GM12878 (cell line): Measurements from ENCODE around the gene DDAH1. TPM values are rescaled to one million over a fixed set of nuclear protein-coding genes. Genes with fewer than 3 reads are reported as not detected.

Source experiments
- ATAC-seq: fragments of 200-7000 bp; cut with Tn5 transposase; 3 replicates; pipeline ENCODE4 v1.9.1; 2020; ENCODE audit warnings: mild to moderate bottlenecking, moderate library complexity
- BruUV-seq: library from RNA; stranded (reverse); fragments of 400-500 nt; replicated peaks from 2 replicates; lab custom pipeline; 2021; lab: Mats Ljungman, UMichigan
- CTCF ChIA-PET: fragments of 300-600 bp; sonication (Branson Sonifier 250); formaldehyde crosslinking; extraction: SDS; loops from one replicate; lab custom pipeline; 2021; ENCODE audit warnings: inconsistent platforms; lab: Yijun Ruan, JAX
- POLR2A ChIA-PET: fragments of 350-600 bp; formaldehyde crosslinking; extraction: SDS; loops from one replicate; lab custom pipeline; 2021; ENCODE audit warnings: inconsistent platforms; lab: Charles Lee
- RAD21 ChIA-PET: fragments of 300-600 bp; sonication (Branson Sonifier 250); formaldehyde crosslinking; loops from one replicate; lab custom pipeline; 2023; ENCODE audit warnings: antibody characterized with exemption; ENCODE audit not compliant: unreplicated experiment; lab: Charles Lee
- SMC1A ChIA-PET: fragments of 300-600 bp; sonication (Branson Sonifier 250); formaldehyde crosslinking; loops from one replicate; lab custom pipeline; 2023; ENCODE audit not compliant: unreplicated experiment, uncharacterized antibody; lab: Charles Lee
- DNase-seq: peaks from one replicate; pipeline ENCODE4 v3.0.0-alpha.2; 2011; ENCODE audit warnings: low read depth, low spot score
- FAIRE-seq: peaks from 3 replicates; lab custom pipeline; 2011; peaks lifted over from hg19 to GRCh38; lab: Jason Lieb, UNC
- H2AFZ ChIP-seq: 2 replicates; pipeline ENCODE4 v1.6.0; 2011; ENCODE audit warnings: low read depth, low read length, control low read depth; ENCODE audit not compliant: control insufficient read depth
- H3K27ac ChIP-seq: 2 replicates; pipeline ENCODE4 v1.5.1; 2011; ENCODE audit warnings: control low read depth; ENCODE audit not compliant: control insufficient read depth, insufficient read depth
- H3K27me3 ChIP-seq, 2 experiments: replicated peaks in 1 of 2; 2 replicates each; pipeline versions ENCODE4 v1.6.0 to v1.6.1; 2011; ENCODE audit warnings: low read length in 1 of 2; ENCODE audit not compliant: control insufficient read depth in 2 of 2, insufficient read depth in 2 of 2
- H3K36me3 ChIP-seq, 2 experiments: 2 replicates each; pipeline ENCODE4 v1.5.1; 2011; ENCODE audit warnings: low read length in 1 of 2; ENCODE audit not compliant: control insufficient read depth in 2 of 2, insufficient read depth in 2 of 2
- H3K4me1 ChIP-seq: 2 replicates; pipeline ENCODE4 v1.6.1; 2011; ENCODE audit warnings: mild to moderate bottlenecking, low read length, moderate library complexity, mixed read lengths; ENCODE audit not compliant: control insufficient read depth, insufficient read depth
- H3K4me2 ChIP-seq: 2 replicates; pipeline ENCODE4 v1.6.0; 2011; ENCODE audit warnings: control low read depth; ENCODE audit not compliant: control insufficient read depth, insufficient read depth
- H3K4me3 ChIP-seq: fragments of 200-600 bp; sonication (generic); 2 replicates; pipeline ENCODE4 v1.5.1; 2016
- H3K79me2 ChIP-seq: 2 replicates; pipeline ENCODE4 v1.6.0; 2011; ENCODE audit warnings: low read length; ENCODE audit not compliant: control insufficient read depth, insufficient read depth
- H3K9ac ChIP-seq: 2 replicates; pipeline ENCODE4 v1.8.0; 2011; ENCODE audit warnings: low read length, control low read depth, mixed read lengths; ENCODE audit not compliant: control insufficient read depth, insufficient read depth
- H3K9me3 ChIP-seq: replicated peaks from 3 replicates; pipeline ENCODE4 v1.5.1; 2011; ENCODE audit warnings: mild to moderate bottlenecking, low read length; ENCODE audit not compliant: control insufficient read depth, insufficient read depth
- H4K20me1 ChIP-seq: 2 replicates; pipeline ENCODE4 v1.6.0; 2011; ENCODE audit not compliant: control insufficient read depth, insufficient read depth
- EGR1 ChIP-seq, 2 experiments: IDR thresholded peaks; 1 replicate in 1 of 2; 2 replicates in 1 of 2; pipeline ENCODE4 v1.6.1; 2011 to 2012; ENCODE audit warnings: low read depth in 2 of 2, low read length in 2 of 2, borderline replicate concordance in 1 of 2, mild to moderate bottlenecking in 1 of 2, moderate library complexity in 1 of 2
- KAT2A ChIP-seq: conservative IDR thresholded peaks from 2 replicates; pipeline ENCODE4 v1.6.1; 2011; ENCODE audit warnings: low read depth, low read length; ENCODE audit not compliant: control insufficient read depth
- NFXL1 ChIP-seq: fragments of 450-650 bp; IDR thresholded peaks from 2 replicates; pipeline ENCODE4 v1.6.1; 2017; ENCODE audit warnings: antibody characterized with exemption, mild to moderate bottlenecking, borderline replicate concordance
- NR2F1 ChIP-seq: fragments of 450-650 bp; conservative IDR thresholded peaks from 2 replicates; pipeline ENCODE4 v1.6.1; 2017; ENCODE audit warnings: mild to moderate bottlenecking
- POU2F2 ChIP-seq: IDR thresholded peaks from 3 replicates; pipeline ENCODE4 v1.6.1; 2011; ENCODE audit warnings: low read depth, mild to moderate bottlenecking, low read length, borderline replicate concordance
- SMAD5 ChIP-seq: IDR thresholded peaks from 2 replicates; pipeline ENCODE4 v1.6.1; 2016; ENCODE audit warnings: antibody characterized with exemption, low read depth
- TCF3 ChIP-seq: IDR thresholded peaks from 2 replicates; pipeline ENCODE4 v1.6.1; 2012; ENCODE audit warnings: low read depth, mild to moderate bottlenecking, low read length, borderline replicate concordance; ENCODE audit not compliant: insufficient read depth
- WGBS: methylation state at CpG from one replicate; pipeline ENCODE4 v1.1.6; 2016; ENCODE audit warnings: low lambda C conversion rate; ENCODE audit not compliant: insufficient replicate concordance, insufficient coverage; ENCODE audit errors: missing lambda C conversion rate; 5-methylcytosine and 5-hydroxymethylcytosine counted together
- in situ Hi-C: fragments of 300-500 bp; cut with MboI; formaldehyde crosslinking; loops from 9 replicates; pipeline ENCODE4 v1.14.3; 2018; ENCODE audit warnings: mixed read lengths
- intact Hi-C: fragments of 100-400 bp; cut with micrococcal nuclease; formaldehyde crosslinking; loops from one replicate; pipeline ENCODE4 v1.14.2; 2022; ENCODE audit not compliant: unreplicated experiment
- polyA plus RNA-seq, 11 experiments: library from polyadenylated mRNA; depleted of rRNA in 4 of 11; unstranded in 6 of 11; stranded (reverse) in 5 of 11; fragments of >200 nt; fragmentation: Nextera tagmentation in 4 of 11; fragmentation: Illumina TruSeq in 1 of 11; extraction: Ambion mirVana in 4 of 11; extraction: Trizol in 1 of 11; gene quantifications; 1 replicate in 1 of 11; 2 replicates in 10 of 11; pipeline versions ENCODE4 v1.2.1 to v1.2.3, GENCODE V29; 2011 to 2016; ENCODE audit warnings: inconsistent platforms in 2 of 11, missing spikeins in 2 of 11, low read depth in 1 of 11
- total RNA-seq, 4 experiments: library from RNA; depleted of rRNA in 3 of 4; stranded (reverse); fragments of >200 nt in 3 of 4; fragmentation: Illumina TruSeq in 1 of 4; extraction: Trizol in 1 of 4; gene quantifications; 2 replicates each; pipeline versions ENCODE4 v1.2.1 to v1.2.3, GENCODE V29; 2013 to 2021
- TF ChIP-seq, protein P1 (sequence below): IDR thresholded peaks from 2 replicates; pipeline ENCODE4 v1.6.1; 2011; ENCODE audit warnings: low read depth, mild to moderate bottlenecking, low read length, moderate library complexity, borderline replicate concordance; ENCODE audit errors: extremely low read depth
- TF ChIP-seq, protein P2 (sequence below): fragments of 450-650 bp; IDR thresholded peaks from 2 replicates; pipeline ENCODE4 v1.6.1; 2017; ENCODE audit warnings: mild to moderate bottlenecking, low read depth, inconsistent platforms; ENCODE audit not compliant: poor library complexity, severe bottlenecking
- TF ChIP-seq, protein P3 (sequence below): fragments of 150-350 bp; IDR thresholded peaks from 2 replicates; pipeline ENCODE4 v1.6.1; 2014; ENCODE audit warnings: mild to moderate bottlenecking, low read depth, low read length
- TF ChIP-seq, protein P4 (sequence below): fragments of 450-650 bp; IDR thresholded peaks from 2 replicates; pipeline ENCODE4 v1.6.1; 2017; ENCODE audit warnings: mild to moderate bottlenecking, moderate library complexity

Gene DDAH1
- total and polyA plus RNA-seq, 10 of the 15 experiments (the other 5 are each of a cell fraction or from before 2014, with no cell fraction given), result 0.07 to 0.88 (median 0.27) TPM; not detected in 6

DNA sequence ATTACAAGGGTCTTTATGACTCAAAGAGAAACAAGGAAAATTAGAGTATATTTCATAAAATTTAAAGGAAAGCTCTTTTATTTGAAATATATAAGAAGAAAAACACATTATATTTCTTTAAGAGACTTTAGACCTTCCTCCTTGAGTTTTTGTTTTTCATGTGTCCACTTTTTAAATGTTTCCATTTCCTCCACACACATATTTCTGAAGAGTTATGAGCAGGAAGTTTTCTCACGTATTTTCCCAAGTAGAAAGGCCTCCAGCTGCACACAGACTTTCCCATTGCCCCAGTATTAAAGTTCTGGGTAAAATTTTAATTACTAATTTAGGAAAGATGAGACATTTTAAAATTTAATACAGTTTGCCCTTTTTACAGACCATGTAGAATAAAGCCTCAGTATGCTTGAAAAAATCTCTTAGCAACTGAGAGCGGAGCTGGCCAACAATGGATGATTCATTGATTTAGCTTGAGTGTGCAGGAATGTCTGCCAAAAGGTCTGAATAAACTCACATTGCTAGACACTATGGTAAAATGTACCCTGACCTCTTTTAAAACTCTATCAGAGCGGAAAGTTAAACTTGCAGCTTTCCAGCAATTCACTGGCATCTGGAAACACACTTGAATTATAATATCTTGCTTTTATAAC, 57.9 kb downstream of the DDAH1 start:
- no peak for ATAC-seq
- Histone ChIP-seq H3K9me3 (no peaks in the 10 kb centered on the region), H3K4me3 (no peak overlapping the region), H2AFZ (no peak overlapping the region), H3K27ac (no peak overlapping the region), H3K9ac (no peak overlapping the region), H3K4me2 (no peak overlapping the region), H4K20me1 (no peaks in the 10 kb centered on the region), H3K36me3 (no peaks in the 10 kb centered on the region), H3K79me2 (no peaks in the 10 kb centered on the region), H3K27me3 (peaks cover 0 to 3% of the 10 kb centered on the region in 2 experiments; a peak in 1 of 4 replicates), H3K4me1 (no peaks in the 10 kb centered on the region)
- in situ Hi-C loops (no loop called here), intact Hi-C loops (no loop called here)
- TF ChIP-seq NFXL1 (no peak), KAT2A (no peak), SMAD5 (no peak), POU2F2 (no peak), EGR1 (IDR thresholded peaks at IDR 0.05; ENCODE audit: borderline replicate concordance in 1 of 2, low read depth in 2 of 2, low read length in 2 of 2) (no peak), TCF3 (no peak), NR2F1 (no peak)
- TF ChIP-seq, protein P1, sequence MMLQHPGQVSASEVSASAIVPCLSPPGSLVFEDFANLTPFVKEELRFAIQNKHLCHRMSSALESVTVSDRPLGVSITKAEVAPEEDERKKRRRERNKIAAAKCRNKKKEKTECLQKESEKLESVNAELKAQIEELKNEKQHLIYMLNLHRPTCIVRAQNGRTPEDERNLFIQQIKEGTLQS, result no peak
- TF ChIP-seq, protein P2, sequence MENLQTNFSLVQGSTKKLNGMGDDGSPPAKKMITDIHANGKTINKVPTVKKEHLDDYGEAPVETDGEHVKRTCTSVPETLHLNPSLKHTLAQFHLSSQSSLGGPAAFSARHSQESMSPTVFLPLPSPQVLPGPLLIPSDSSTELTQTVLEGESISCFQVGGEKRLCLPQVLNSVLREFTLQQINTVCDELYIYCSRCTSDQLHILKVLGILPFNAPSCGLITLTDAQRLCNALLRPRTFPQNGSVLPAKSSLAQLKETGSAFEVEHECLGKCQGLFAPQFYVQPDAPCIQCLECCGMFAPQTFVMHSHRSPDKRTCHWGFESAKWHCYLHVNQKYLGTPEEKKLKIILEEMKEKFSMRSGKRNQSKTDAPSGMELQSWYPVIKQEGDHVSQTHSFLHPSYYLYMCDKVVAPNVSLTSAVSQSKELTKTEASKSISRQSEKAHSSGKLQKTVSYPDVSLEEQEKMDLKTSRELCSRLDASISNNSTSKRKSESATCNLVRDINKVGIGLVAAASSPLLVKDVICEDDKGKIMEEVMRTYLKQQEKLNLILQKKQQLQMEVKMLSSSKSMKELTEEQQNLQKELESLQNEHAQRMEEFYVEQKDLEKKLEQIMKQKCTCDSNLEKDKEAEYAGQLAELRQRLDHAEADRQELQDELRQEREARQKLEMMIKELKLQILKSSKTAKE, result no peak
- TF ChIP-seq, protein P3, sequence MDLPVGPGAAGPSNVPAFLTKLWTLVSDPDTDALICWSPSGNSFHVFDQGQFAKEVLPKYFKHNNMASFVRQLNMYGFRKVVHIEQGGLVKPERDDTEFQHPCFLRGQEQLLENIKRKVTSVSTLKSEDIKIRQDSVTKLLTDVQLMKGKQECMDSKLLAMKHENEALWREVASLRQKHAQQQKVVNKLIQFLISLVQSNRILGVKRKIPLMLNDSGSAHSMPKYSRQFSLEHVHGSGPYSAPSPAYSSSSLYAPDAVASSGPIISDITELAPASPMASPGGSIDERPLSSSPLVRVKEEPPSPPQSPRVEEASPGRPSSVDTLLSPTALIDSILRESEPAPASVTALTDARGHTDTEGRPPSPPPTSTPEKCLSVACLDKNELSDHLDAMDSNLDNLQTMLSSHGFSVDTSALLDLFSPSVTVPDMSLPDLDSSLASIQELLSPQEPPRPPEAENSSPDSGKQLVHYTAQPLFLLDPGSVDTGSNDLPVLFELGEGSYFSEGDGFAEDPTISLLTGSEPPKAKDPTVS, result no peak
- TF ChIP-seq, protein P4, sequence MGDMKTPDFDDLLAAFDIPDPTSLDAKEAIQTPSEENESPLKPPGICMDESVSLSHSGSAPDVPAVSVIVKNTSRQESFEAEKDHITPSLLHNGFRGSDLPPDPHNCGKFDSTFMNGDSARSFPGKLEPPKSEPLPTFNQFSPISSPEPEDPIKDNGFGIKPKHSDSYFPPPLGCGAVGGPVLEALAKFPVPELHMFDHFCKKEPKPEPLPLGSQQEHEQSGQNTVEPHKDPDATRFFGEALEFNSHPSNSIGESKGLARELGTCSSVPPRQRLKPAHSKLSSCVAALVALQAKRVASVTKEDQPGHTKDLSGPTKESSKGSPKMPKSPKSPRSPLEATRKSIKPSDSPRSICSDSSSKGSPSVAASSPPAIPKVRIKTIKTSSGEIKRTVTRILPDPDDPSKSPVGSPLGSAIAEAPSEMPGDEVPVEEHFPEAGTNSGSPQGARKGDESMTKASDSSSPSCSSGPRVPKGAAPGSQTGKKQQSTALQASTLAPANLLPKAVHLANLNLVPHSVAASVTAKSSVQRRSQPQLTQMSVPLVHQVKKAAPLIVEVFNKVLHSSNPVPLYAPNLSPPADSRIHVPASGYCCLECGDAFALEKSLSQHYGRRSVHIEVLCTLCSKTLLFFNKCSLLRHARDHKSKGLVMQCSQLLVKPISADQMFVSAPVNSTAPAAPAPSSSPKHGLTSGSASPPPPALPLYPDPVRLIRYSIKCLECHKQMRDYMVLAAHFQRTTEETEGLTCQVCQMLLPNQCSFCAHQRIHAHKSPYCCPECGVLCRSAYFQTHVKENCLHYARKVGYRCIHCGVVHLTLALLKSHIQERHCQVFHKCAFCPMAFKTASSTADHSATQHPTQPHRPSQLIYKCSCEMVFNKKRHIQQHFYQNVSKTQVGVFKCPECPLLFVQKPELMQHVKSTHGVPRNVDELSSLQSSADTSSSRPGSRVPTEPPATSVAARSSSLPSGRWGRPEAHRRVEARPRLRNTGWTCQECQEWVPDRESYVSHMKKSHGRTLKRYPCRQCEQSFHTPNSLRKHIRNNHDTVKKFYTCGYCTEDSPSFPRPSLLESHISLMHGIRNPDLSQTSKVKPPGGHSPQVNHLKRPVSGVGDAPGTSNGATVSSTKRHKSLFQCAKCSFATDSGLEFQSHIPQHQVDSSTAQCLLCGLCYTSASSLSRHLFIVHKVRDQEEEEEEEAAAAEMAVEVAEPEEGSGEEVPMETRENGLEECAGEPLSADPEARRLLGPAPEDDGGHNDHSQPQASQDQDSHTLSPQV, result no peak
- CTCF ChIA-PET, result interaction anchor here (0.6 kb wide), 1 partner anchor 25 kb away, joined by 4 read pairs; no protein-coding TSS in a partner anchor
- RAD21 ChIA-PET, result no interaction called here
- no peak for DNase-seq
- POLR2A ChIA-PET, result no interaction called here
- SMC1A ChIA-PET, result no interaction called here
- FAIRE-seq, result no peak
- WGBS, result 77% methylated on average over 3 of the region's 3 CpGs
- no TSS peak for BruUV-seq
